CD4-positive, alpha-beta memory T cell (primary cell): ENCODE results near the gene ATRAID. TPM values are rescaled to one million over a fixed set of nuclear protein-coding genes. Genes with fewer than 3 reads are reported as not detected.

Source experiments
- CTCF ChIA-PET: fragments of 350-600 bp; sonication (Branson Sonifier 250); formaldehyde crosslinking; loops from one replicate; lab custom pipeline; 2021; ENCODE audit warnings: inconsistent platforms; ENCODE audit not compliant: partially characterized antibody; lab: Charles Lee
- POLR2A ChIA-PET: fragments of 350-600 bp; sonication (Branson Sonifier 250); formaldehyde crosslinking; loops from one replicate; lab custom pipeline; 2021; ENCODE audit not compliant: partially characterized antibody; lab: Charles Lee
- DNase-seq, 5 donors: peaks; one replicate each; pipeline versions ENCODE4 v3.0.0 to v3.0.0-alpha.2; 2020 to 2022; ENCODE audit warnings: mixed read lengths in 1 of 5
- H3K27ac ChIP-seq: one replicate; pipeline ENCODE4 v1.7.0; 2013; ENCODE audit warnings: low read depth, low read length
- H3K27me3 ChIP-seq: 2 replicates; pipeline ENCODE4 v1.7.0; 2013; ENCODE audit warnings: mild to moderate bottlenecking, low read length, moderate library complexity; ENCODE audit not compliant: insufficient read depth
- H3K36me3 ChIP-seq: 2 replicates; pipeline ENCODE4 v1.7.0; 2013; ENCODE audit warnings: mild to moderate bottlenecking, low read length, moderate library complexity; ENCODE audit not compliant: insufficient read depth
- H3K4me1 ChIP-seq: 2 replicates; pipeline ENCODE4 v1.7.0; 2013; ENCODE audit warnings: mild to moderate bottlenecking, low read length, moderate library complexity; ENCODE audit not compliant: insufficient read depth
- H3K4me3 ChIP-seq, 2 donors: one replicate each; pipeline ENCODE4 v1.7.0; 2013; ENCODE audit warnings: low read length in 2 of 2, mild to moderate bottlenecking in 1 of 2
- H3K9me3 ChIP-seq, 2 donors: one replicate each; pipeline ENCODE4 v1.7.0; 2013; ENCODE audit warnings: low read length in 2 of 2, control low read depth in 1 of 2; ENCODE audit not compliant: control insufficient read depth in 1 of 2
- H3K27ac Mint-ChIP-seq, 7 donors: one replicate each; pipeline ENCODE4 v1.8.0; 2020 to 2021; ENCODE audit warnings: mixed read lengths in 7 of 7, mild to moderate bottlenecking in 6 of 7, inconsistent platforms in 3 of 7, moderate library complexity in 3 of 7
- H3K27me3 Mint-ChIP-seq, 2 donors: one replicate each; pipeline ENCODE4 v1.8.0; 2020 to 2021; ENCODE audit warnings: mixed read lengths in 2 of 2
- H3K36me3 Mint-ChIP-seq, 2 donors: one replicate each; pipeline ENCODE4 v1.8.0; 2020 to 2021; ENCODE audit warnings: mixed read lengths in 2 of 2, inconsistent platforms in 1 of 2, mild to moderate bottlenecking in 1 of 2
- H3K4me1 Mint-ChIP-seq, 4 donors: one replicate each; pipeline ENCODE4 v1.8.0; 2020 to 2021; ENCODE audit warnings: mixed read lengths in 4 of 4, mild to moderate bottlenecking in 1 of 4
- H3K4me3 Mint-ChIP-seq, 8 donors: one replicate each; pipeline ENCODE4 v1.8.0; 2020 to 2021; ENCODE audit warnings: mixed read lengths in 8 of 8, mild to moderate bottlenecking in 7 of 8, moderate library complexity in 6 of 8, inconsistent platforms in 3 of 8
- H3K9me3 Mint-ChIP-seq, 8 donors: one replicate each; pipeline ENCODE4 v1.8.0; 2020 to 2021; ENCODE audit warnings: mixed read lengths in 8 of 8, mild to moderate bottlenecking in 5 of 8, inconsistent platforms in 3 of 8, moderate library complexity in 1 of 8
- intact Hi-C: fragments of 100-400 bp; cut with micrococcal nuclease; formaldehyde crosslinking; loops from one replicate; pipeline ENCODE4 v1.15.1; 2023
- polyA plus RNA-seq, 2 donors: library from polyadenylated mRNA; unstranded; fragments of 300-500 nt; fragmentation: Illumina TruSeq; gene quantifications; one replicate each; pipeline ENCODE4 v1.2.3, GENCODE V29; 2021
- total RNA-seq, 2 experiments: library from RNA; stranded (reverse); gene quantifications; one replicate each; pipeline ENCODE4 v1.2.3, GENCODE V29; 2021

Gene ATRAID
- total and polyA plus RNA-seq, 4 experiments from 2014 or later = 103 to 443 (median 194) TPM

GRCh38 chr2:27219091-27219490 is 7.2 kb downstream of the ATRAID start:
- intact Hi-C loops = loop anchor here (5.0 to 10.0 kb wide), 3 partner anchors 43 to 1854 kb away; partner anchors contain the start of genes PPM1G and SLC30A3
- Mint-ChIP-seq H3K4me3 (peak overlapping the region in 1 of 8 donors; percentile 95), H3K4me1 (peaks cover 19 to 28% (median 24%) of the 10 kb centered on the region in 4 donors), H3K36me3 (peaks cover 31 to 49% of the 10 kb centered on the region in 2 donors), H3K9me3 (peaks cover 0 to 5% (median 0%) of the 10 kb centered on the region in 8 donors), H3K27me3 (no peaks in the 10 kb centered on the region), H3K27ac (peak overlapping the region in 1 of 7 donors; percentile 82)
- no peaks in the 10 kb centered on the region for H3K9me3 ChIP-seq
- DNase-seq = no peak
- H3K4me3 ChIP-seq = no peak overlapping the region
- ChIA-PET CTCF (interaction anchor here (1.4 kb wide), 1 partner anchor 61 kb away, joined by 6 read pairs; no protein-coding TSS in a partner anchor), POLR2A (interaction anchor here (0.9 kb wide), 1 partner anchor 14 kb away, joined by 3 read pairs; no protein-coding TSS in a partner anchor)
- H3K27me3 ChIP-seq = no peaks in the 10 kb centered on the region
- peaks cover 18% of the 10 kb centered on the region for H3K4me1 ChIP-seq
- H3K36me3 ChIP-seq = peaks cover 26% of the 10 kb centered on the region
- no peak overlapping the region for H3K27ac ChIP-seq

- no peaks in the 10 kb centered on the region for H3K27me3 ChIP-seq
- ChIA-PET CTCF (interaction anchor here (1.4 kb wide), 1 partner anchor 60 kb away, joined by 6 read pairs; no protein-coding TSS in a partner anchor), POLR2A (interaction anchor here (0.6 to 0.7 kb wide), 2 partner anchors 8 to 425 kb away, joined by 3 to 4 read pairs; partner anchors contain the start of genes ATRAID and SLC5A6)
- peaks cover 19 to 28% (median 24%) of the 10 kb centered on the region in 4 donors for H3K4me1 Mint-ChIP-seq
- peaks cover 40 to 58% of the 10 kb centered on the region in 2 donors for H3K36me3 Mint-ChIP-seq
- no peak overlapping the region for H3K27ac ChIP-seq
- H3K9me3 ChIP-seq = no peaks in the 10 kb centered on the region
- peaks cover 33% of the 10 kb centered on the region for H3K36me3 ChIP-seq
- no peak for DNase-seq
- peaks cover 0 to 5% (median 0%) of the 10 kb centered on the region in 8 donors for H3K9me3 Mint-ChIP-seq
- peaks cover 18% of the 10 kb centered on the region for H3K4me1 ChIP-seq
- no peak overlapping the region for H3K4me3 ChIP-seq
- no peak overlapping the region for H3K4me3 Mint-ChIP-seq
- H3K27me3 Mint-ChIP-seq = no peaks in the 10 kb centered on the region
- peak overlapping the region in 1 of 7 donors; percentile 73 for H3K27ac Mint-ChIP-seq
- intact Hi-C loops = no loop called here
Observed at GRCh38 chr2:27220091-27220490, 8.2 kb downstream of the ATRAID start.

GRCh38 chr2:27221166-27221565 is 9.3 kb downstream of the ATRAID start:
- Histone ChIP-seq H3K27ac (no peak overlapping the region), H3K9me3 (no peaks in the 10 kb centered on the region), H3K27me3 (no peaks in the 10 kb centered on the region), H3K4me3 (no peak overlapping the region), H3K36me3 (peaks cover 36% of the 10 kb centered on the region), H3K4me1 (peaks cover 18% of the 10 kb centered on the region)
- H3K27me3 Mint-ChIP-seq = no peaks in the 10 kb centered on the region
- peaks cover 41 to 59% of the 10 kb centered on the region in 2 donors for H3K36me3 Mint-ChIP-seq
- DNase-seq = no peak
- intact Hi-C loops = no loop called here
- peaks cover 0 to 4% (median 0%) of the 10 kb centered on the region in 8 donors for H3K9me3 Mint-ChIP-seq
- H3K4me1 Mint-ChIP-seq = peaks cover 19 to 28% (median 24%) of the 10 kb centered on the region in 4 donors
- H3K4me3 Mint-ChIP-seq = peak overlapping the region in 1 of 8 donors; percentile 10
- POLR2A ChIA-PET = no interaction called here
- CTCF ChIA-PET = no interaction called here
- H3K27ac Mint-ChIP-seq = peak overlapping the region in 2 of 7 donors; percentile 32 to 74

GRCh38 chr2:27222407-27222806 is 10.6 kb downstream of the ATRAID start:
- DNase-seq = no peak
- Mint-ChIP-seq H3K36me3 (peaks cover 52 to 64% of the 10 kb centered on the region in 2 donors), H3K27me3 (no peaks in the 10 kb centered on the region), H3K4me3 (no peak overlapping the region), H3K4me1 (peaks cover 11 to 16% (median 15%) of the 10 kb centered on the region in 4 donors), H3K9me3 (peaks cover 0 to 3% (median 0%) of the 10 kb centered on the region in 8 donors), H3K27ac (no peak overlapping the region)
- Histone ChIP-seq H3K27me3 (no peaks in the 10 kb centered on the region), H3K4me3 (no peak overlapping the region), H3K4me1 (peaks cover 13% of the 10 kb centered on the region), H3K9me3 (no peaks in the 10 kb centered on the region), H3K36me3 (peaks cover 48% of the 10 kb centered on the region), H3K27ac (no peak overlapping the region)
- ChIA-PET POLR2A (no interaction called here), CTCF (interaction anchor here (0.6 kb wide), 2 partner anchors 32 to 341 kb away, joined by 3 to 4 read pairs; no protein-coding TSS in a partner anchor)
- intact Hi-C loops = no loop called here

GRCh38 chr2:27223416-27223815 is 11.6 kb downstream of the ATRAID start:
- no peaks in the 10 kb centered on the region for H3K27me3 ChIP-seq
- no peaks in the 10 kb centered on the region for H3K9me3 Mint-ChIP-seq
- H3K9me3 ChIP-seq = no peaks in the 10 kb centered on the region
- H3K27me3 Mint-ChIP-seq = no peaks in the 10 kb centered on the region
- no peak overlapping the region for H3K4me3 Mint-ChIP-seq
- intact Hi-C loops = no loop called here
- peaks cover 53 to 67% of the 10 kb centered on the region in 2 donors for H3K36me3 Mint-ChIP-seq
- peaks cover 58% of the 10 kb centered on the region for H3K36me3 ChIP-seq
- POLR2A ChIA-PET = no interaction called here
- H3K4me1 Mint-ChIP-seq = peaks cover 3 to 9% (median 5%) of the 10 kb centered on the region in 4 donors
- no peak for DNase-seq
- no peak overlapping the region for H3K4me3 ChIP-seq
- H3K27ac Mint-ChIP-seq = no peak overlapping the region
- H3K27ac ChIP-seq = no peak overlapping the region
- CTCF ChIA-PET = no interaction called here
- peaks cover 6% of the 10 kb centered on the region for H3K4me1 ChIP-seq

GRCh38 chr2:27225526-27225925 is 13.7 kb downstream of the ATRAID start:
- H3K27ac Mint-ChIP-seq = no peak overlapping the region
- POLR2A ChIA-PET = interaction anchor here (0.5 kb wide), 1 partner anchor 1280 kb away, joined by 4 read pairs; no protein-coding TSS in a partner anchor

GRCh38 chr2:27227501-27227900 is 15.7 kb downstream of the ATRAID start:
- intact Hi-C loops = no loop called here
- peaks cover 73% of the 10 kb centered on the region for H3K36me3 ChIP-seq

More at GRCh38 chr2:27225526-27225925, 13.7 kb downstream of the ATRAID start:
- CTCF ChIA-PET = interaction anchor here (1.7 kb wide), 1 partner anchor 54 kb away, joined by 4 read pairs; no protein-coding TSS in a partner anchor
- intact Hi-C loops = no loop called here
- Histone ChIP-seq H3K27ac (no peak overlapping the region), H3K4me1 (no peaks in the 10 kb centered on the region), H3K27me3 (no peaks in the 10 kb centered on the region), H3K4me3 (no peak overlapping the region), H3K9me3 (no peaks in the 10 kb centered on the region), H3K36me3 (peaks cover 64% of the 10 kb centered on the region)
- Mint-ChIP-seq H3K27me3 (no peaks in the 10 kb centered on the region), H3K36me3 (peaks cover 48 to 67% of the 10 kb centered on the region in 2 donors), H3K9me3 (no peaks in the 10 kb centered on the region), H3K4me1 (peaks cover 0 to 3% (median 0%) of the 10 kb centered on the region in 4 donors), H3K4me3 (no peak overlapping the region)
- no peak for DNase-seq

More at GRCh38 chr2:27227501-27227900, 15.7 kb downstream of the ATRAID start:
- no peaks in the 10 kb centered on the region for H3K4me1 Mint-ChIP-seq
- H3K4me3 Mint-ChIP-seq = no peak overlapping the region
- Histone ChIP-seq H3K4me3 (no peak overlapping the region), H3K4me1 (no peaks in the 10 kb centered on the region), H3K9me3 (no peaks in the 10 kb centered on the region), H3K27me3 (no peaks in the 10 kb centered on the region), H3K27ac (no peak overlapping the region)
- ChIA-PET POLR2A (no interaction called here), CTCF (no interaction called here)
- DNase-seq = no peak
- H3K9me3 Mint-ChIP-seq = no peaks in the 10 kb centered on the region
- no peaks in the 10 kb centered on the region for H3K27me3 Mint-ChIP-seq
- H3K27ac Mint-ChIP-seq = no peak overlapping the region
- H3K36me3 Mint-ChIP-seq = peaks cover 46 to 69% of the 10 kb centered on the region in 2 donors
